ENCODE data around the gene ADAP2. TPM values are rescaled to one million over a fixed set of nuclear protein-coding genes. Genes with fewer than 3 reads are reported as not detected.

ADAP2 gene
- polyA plus RNA-seq, 3 donors, result 36.1 to 142 (median 39.8) TPM

GRCh38 chr17:30913955-30914354, 7.8 kb upstream of the ADAP2 start:
- TF ChIP-seq, protein P1, sequence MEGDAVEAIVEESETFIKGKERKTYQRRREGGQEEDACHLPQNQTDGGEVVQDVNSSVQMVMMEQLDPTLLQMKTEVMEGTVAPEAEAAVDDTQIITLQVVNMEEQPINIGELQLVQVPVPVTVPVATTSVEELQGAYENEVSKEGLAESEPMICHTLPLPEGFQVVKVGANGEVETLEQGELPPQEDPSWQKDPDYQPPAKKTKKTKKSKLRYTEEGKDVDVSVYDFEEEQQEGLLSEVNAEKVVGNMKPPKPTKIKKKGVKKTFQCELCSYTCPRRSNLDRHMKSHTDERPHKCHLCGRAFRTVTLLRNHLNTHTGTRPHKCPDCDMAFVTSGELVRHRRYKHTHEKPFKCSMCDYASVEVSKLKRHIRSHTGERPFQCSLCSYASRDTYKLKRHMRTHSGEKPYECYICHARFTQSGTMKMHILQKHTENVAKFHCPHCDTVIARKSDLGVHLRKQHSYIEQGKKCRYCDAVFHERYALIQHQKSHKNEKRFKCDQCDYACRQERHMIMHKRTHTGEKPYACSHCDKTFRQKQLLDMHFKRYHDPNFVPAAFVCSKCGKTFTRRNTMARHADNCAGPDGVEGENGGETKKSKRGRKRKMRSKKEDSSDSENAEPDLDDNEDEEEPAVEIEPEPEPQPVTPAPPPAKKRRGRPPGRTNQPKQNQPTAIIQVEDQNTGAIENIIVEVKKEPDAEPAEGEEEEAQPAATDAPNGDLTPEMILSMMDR (IDR thresholded peaks at IDR 0.05), result no peak
- H3K36me3 ChIP-seq (replicated peaks in 1 of 2; ENCODE audit: control insufficient read depth in 1 of 2, insufficient read depth in 2 of 2, low read length in 2 of 2), result no peaks in the 10 kb centered on the region
- Mint-ChIP-seq H3K27me3 (ENCODE audit: low read depth in 3 of 3) (peaks cover 3 to 9% (median 5%) of the 10 kb centered on the region in 3 donors), H3K4me3 (no peak overlapping the region), H3K4me1 (peaks cover 3% of the 10 kb centered on the region), H3K27ac (no peak overlapping the region), H3K36me3 (no peaks in the 10 kb centered on the region), H3K9me3 (no peaks in the 10 kb centered on the region)
- H4K20me1 ChIP-seq (ENCODE audit: insufficient read depth, low read length), result no peaks in the 10 kb centered on the region
- no peak overlapping the region for H2AFZ ChIP-seq (ENCODE audit: insufficient read depth, low read depth, low read length, poor library complexity, severe bottlenecking)
- no peak overlapping the region for H3K4me2 ChIP-seq (replicated peaks; ENCODE audit: extremely low read depth, low read length, poor library complexity, severe bottlenecking)
- no peaks in the 10 kb centered on the region for H3K27me3 ChIP-seq (ENCODE audit: control insufficient read depth in 2 of 2, insufficient read depth in 2 of 2, low read length in 2 of 2)
- DNase-seq, result no peak
- no peak overlapping the region for H3K27ac ChIP-seq (ENCODE audit: low read depth in 1 of 2, low read length in 2 of 2)
- H3K4me1 ChIP-seq (ENCODE audit: control insufficient read depth in 1 of 2, insufficient read depth in 2 of 2, low read length in 2 of 2), result no peaks in the 10 kb centered on the region
- no peaks in the 10 kb centered on the region for H3K79me2 ChIP-seq (ENCODE audit: insufficient read depth, low read length)
- H3K4me3 ChIP-seq (replicated peaks in 1 of 3; ENCODE audit: low read depth in 2 of 3, low read length in 3 of 3), result no peak overlapping the region
- H3K9ac ChIP-seq (ENCODE audit: insufficient read depth, low read length, poor library complexity, severe bottlenecking), result no peak overlapping the region
- intact Hi-C loops (cut with micrococcal nuclease), result no loop called here
- no peaks in the 10 kb centered on the region for H3K9me3 ChIP-seq (replicated peaks in 1 of 2; ENCODE audit: control insufficient read depth in 1 of 2, insufficient read depth in 1 of 2, low read length in 2 of 2)

- no peaks in the 10 kb centered on the region for H3K9me3 Mint-ChIP-seq
- Histone ChIP-seq H3K9ac (ENCODE audit: insufficient read depth, low read length, poor library complexity, severe bottlenecking) (no peak overlapping the region), H3K4me2 (replicated peaks; ENCODE audit: extremely low read depth, low read length, poor library complexity, severe bottlenecking) (no peak overlapping the region), H4K20me1 (ENCODE audit: insufficient read depth, low read length) (no peaks in the 10 kb centered on the region), H3K4me3 (replicated peaks in 1 of 3; ENCODE audit: low read depth in 2 of 3, low read length in 3 of 3) (no peak overlapping the region), H3K79me2 (ENCODE audit: insufficient read depth, low read length) (peaks cover 5% of the 10 kb centered on the region), H3K9me3 (replicated peaks in 1 of 2; ENCODE audit: control insufficient read depth in 1 of 2, insufficient read depth in 1 of 2, low read length in 2 of 2) (no peaks in the 10 kb centered on the region), H2AFZ (ENCODE audit: insufficient read depth, low read depth, low read length, poor library complexity, severe bottlenecking) (no peak overlapping the region), H3K27me3 (ENCODE audit: control insufficient read depth in 2 of 2, insufficient read depth in 2 of 2, low read length in 2 of 2) (no peaks in the 10 kb centered on the region), H3K4me1 (ENCODE audit: control insufficient read depth in 1 of 2, insufficient read depth in 2 of 2, low read length in 2 of 2) (peaks cover 3 to 6% of the 10 kb centered on the region in 2 donors), H3K27ac (ENCODE audit: low read depth in 1 of 2, low read length in 2 of 2) (no peak overlapping the region), H3K36me3 (replicated peaks in 1 of 2; ENCODE audit: control insufficient read depth in 1 of 2, insufficient read depth in 2 of 2, low read length in 2 of 2) (no peaks in the 10 kb centered on the region)
- H3K27ac Mint-ChIP-seq, result peak overlapping the region in 1 of 7 donors; percentile 42
- TF ChIP-seq, protein P1 (IDR thresholded peaks at IDR 0.05), result no peak
- intact Hi-C loops (cut with micrococcal nuclease), result no loop called here
- peaks cover 0 to 5% of the 10 kb centered on the region in 2 donors for H3K36me3 Mint-ChIP-seq
- H3K27me3 Mint-ChIP-seq (ENCODE audit: low read depth in 3 of 3), result peaks cover 7 to 16% (median 10%) of the 10 kb centered on the region in 3 donors
- WGBS (ENCODE audit: insufficient coverage), result no CpG with 5 or more reads among the region's 5 CpGs
- H3K4me1 Mint-ChIP-seq, result peaks cover 4% of the 10 kb centered on the region
- DNase-seq, result no peak
- H3K4me3 Mint-ChIP-seq, result no peak overlapping the region
Measured at GRCh38 chr17:30915833-30916611, 5.7 kb upstream of the ADAP2 start.

Data from CD14-positive monocyte (primary cell).